Measurements from ENCODE around the gene KCNK17. TPM values are rescaled to one million over a fixed set of nuclear protein-coding genes. Genes with fewer than 3 reads are reported as not detected.

Gene KCNK17
- total RNA-seq, 2 donors from 2014 or later, result 0.37 TPM; not detected in 1

- no peaks in the 10 kb centered on the region for H3K27me3 Mint-ChIP-seq (ENCODE audit: insufficient read depth)
- H3K9ac ChIP-seq (ENCODE audit: extremely low read depth, low read length, poor library complexity, severe bottlenecking), result no peak overlapping the region
- no peaks in the 10 kb centered on the region for H3K9me3 ChIP-seq (ENCODE audit: control insufficient read depth, low read length)
- no peak overlapping the region for H3K27ac Mint-ChIP-seq
- H3K27me3 ChIP-seq (ENCODE audit: control insufficient read depth, insufficient read depth, low read length, poor library complexity, severe bottlenecking), result no peaks in the 10 kb centered on the region
- H3K36me3 ChIP-seq (ENCODE audit: control insufficient read depth, insufficient read depth, low read length), result no peaks in the 10 kb centered on the region
- no peak overlapping the region for H3K27ac ChIP-seq (ENCODE audit: low read depth, low read length)
- peaks cover 1% of the 10 kb centered on the region for H3K4me1 Mint-ChIP-seq
- H3K9me3 Mint-ChIP-seq, result peaks cover 1% of the 10 kb centered on the region
- H3K4me1 ChIP-seq (ENCODE audit: control insufficient read depth, insufficient read depth, low read length), result no peaks in the 10 kb centered on the region
- H3K36me3 Mint-ChIP-seq (ENCODE audit: low read depth), result no peaks in the 10 kb centered on the region
- no peak for TF ChIP-seq CTCF (conservative IDR thresholded peaks at IDR 0.05)
- DNase-seq, result no peak
- H3K4me3 ChIP-seq (ENCODE audit: low read length), result no peak overlapping the region
- 91 to 100% methylated on average over 2 to 3 of the region's 3 CpGs for WGBS, 2 experiments (ENCODE audit: insufficient coverage in 1 of 2, insufficient read length in 1 of 2)
- no peak overlapping the region for H3K4me3 Mint-ChIP-seq
Measured at GRCh38 chr6:39261751-39262150, 52.5 kb downstream of the KCNK17 start.

- Mint-ChIP-seq H3K4me1 (peaks cover 6% of the 10 kb centered on the region), H3K4me3 (no peak overlapping the region)
- 83% methylated on average over 2 of the region's 2 CpGs; no CpG with 5 or more reads in 1 of the 2 experiments for WGBS, 2 experiments (ENCODE audit: insufficient coverage in 1 of 2, insufficient read length in 1 of 2)
Measured at GRCh38 chr6:39260953-39261352, 53.3 kb downstream of the KCNK17 start.

GRCh38 chr6:39260456-39260855, 53.8 kb downstream of the KCNK17 start:
- 96 to 100% methylated on average over 1 to 2 of the region's 2 CpGs for WGBS, 2 experiments (ENCODE audit: insufficient coverage in 1 of 2, insufficient read length in 1 of 2)
- H3K27ac ChIP-seq (ENCODE audit: low read depth, low read length), result no peak overlapping the region
- Mint-ChIP-seq H3K9me3 (peaks cover 4% of the 10 kb centered on the region), H3K4me3 (no peak overlapping the region), H3K27me3 (ENCODE audit: insufficient read depth) (no peaks in the 10 kb centered on the region), H3K36me3 (ENCODE audit: low read depth) (no peaks in the 10 kb centered on the region), H3K4me1 (peaks cover 6% of the 10 kb centered on the region), H3K27ac (no peak overlapping the region)
- no peaks in the 10 kb centered on the region for H3K27me3 ChIP-seq (ENCODE audit: control insufficient read depth, insufficient read depth, low read length, poor library complexity, severe bottlenecking)
- H3K9ac ChIP-seq (ENCODE audit: extremely low read depth, low read length, poor library complexity, severe bottlenecking), result no peak overlapping the region
- no peaks in the 10 kb centered on the region for H3K36me3 ChIP-seq (ENCODE audit: control insufficient read depth, insufficient read depth, low read length)
- TF ChIP-seq CTCF (conservative IDR thresholded peaks at IDR 0.05), result no peak
- no peak overlapping the region for H3K4me3 ChIP-seq (ENCODE audit: low read length)
- no peak for DNase-seq
- H3K4me1 ChIP-seq (ENCODE audit: control insufficient read depth, insufficient read depth, low read length), result no peaks in the 10 kb centered on the region
- H3K9me3 ChIP-seq (ENCODE audit: control insufficient read depth, low read length), result no peaks in the 10 kb centered on the region

More at GRCh38 chr6:39260953-39261352, 53.3 kb downstream of the KCNK17 start:
- Histone ChIP-seq H3K4me3 (ENCODE audit: low read length) (no peak overlapping the region), H3K27ac (ENCODE audit: low read depth, low read length) (no peak overlapping the region), H3K9me3 (ENCODE audit: control insufficient read depth, low read length) (no peaks in the 10 kb centered on the region), H3K4me1 (ENCODE audit: control insufficient read depth, insufficient read depth, low read length) (no peaks in the 10 kb centered on the region), H3K27me3 (ENCODE audit: control insufficient read depth, insufficient read depth, low read length, poor library complexity, severe bottlenecking) (no peaks in the 10 kb centered on the region), H3K9ac (ENCODE audit: extremely low read depth, low read length, poor library complexity, severe bottlenecking) (no peak overlapping the region), H3K36me3 (ENCODE audit: control insufficient read depth, insufficient read depth, low read length) (no peaks in the 10 kb centered on the region)
- Mint-ChIP-seq H3K27me3 (ENCODE audit: insufficient read depth) (no peaks in the 10 kb centered on the region), H3K27ac (no peak overlapping the region), H3K9me3 (peaks cover 4% of the 10 kb centered on the region), H3K36me3 (ENCODE audit: low read depth) (no peaks in the 10 kb centered on the region)
- TF ChIP-seq CTCF (conservative IDR thresholded peaks at IDR 0.05), result no peak
- DNase-seq, result no peak

Measured in endodermal cell (in vitro differentiated cells).